HG03521 (cell line): ENCODE measurements around the gene CHD6.

Source experiments
- ATAC-seq: cut with Tn5 transposase; IDR thresholded peaks from one replicate; pipeline ENCODE4 v1.9.1; 2021; ENCODE audit warnings: mild to moderate bottlenecking, moderate library complexity; ENCODE audit not compliant: unreplicated experiment

Gene CHD6

GRCh38 chr20:41587523-41587922 lies 30.7 kb downstream of the CHD6 start:
- no peak for ATAC-seq

GRCh38 chr20:41586772-41587171 lies 31.4 kb downstream of the CHD6 start:
- no peak for ATAC-seq

- no peak for ATAC-seq
These were observed 37.8 kb downstream of the CHD6 start for GRCh38 chr20:41580350-41580749.

GRCh38 chr20:41577129-41578009 lies 40.8 kb downstream of the CHD6 start:
- no peak for ATAC-seq

GRCh38 chr20:41575412-41575811 lies 42.8 kb downstream of the CHD6 start:
- no peak for ATAC-seq

- ATAC-seq: no peak
These were observed 43.3 kb downstream of the CHD6 start for GRCh38 chr20:41574802-41575389.

- no peak for ATAC-seq
These were observed 44.2 kb downstream of the CHD6 start for GRCh38 chr20:41573955-41574354.

- no peak for ATAC-seq
These were observed 46.1 kb downstream of the CHD6 start for GRCh38 chr20:41572010-41572572.

- no peak for ATAC-seq
These were observed 47.2 kb downstream of the CHD6 start for GRCh38 chr20:41571006-41571405.

GRCh38 chr20:41570557-41570956 lies 47.6 kb downstream of the CHD6 start:
- ATAC-seq: no peak

- no peak for ATAC-seq
These were observed 50.6 kb downstream of the CHD6 start for GRCh38 chr20:41567615-41568014.

- ATAC-seq: no peak
These were observed 51.2 kb downstream of the CHD6 start for GRCh38 chr20:41566896-41567527.

GRCh38 chr20:41563087-41563486 lies 55.1 kb downstream of the CHD6 start:
- no peak for ATAC-seq

- ATAC-seq: no peak
These were observed 57.2 kb downstream of the CHD6 start for GRCh38 chr20:41560970-41561369.

GRCh38 chr20:41559658-41560057 lies 58.5 kb downstream of the CHD6 start:
- no peak for ATAC-seq

GRCh38 chr20:41553142-41553879 lies 64.9 kb downstream of the CHD6 start:
- no peak for ATAC-seq

GRCh38 chr20:41552295-41553068 lies 65.7 kb downstream of the CHD6 start:
- ATAC-seq: no peak

GRCh38 chr20:41551011-41551705 lies 67.0 kb downstream of the CHD6 start:
- no peak for ATAC-seq

- ATAC-seq: no peak
These were observed 71.0 kb downstream of the CHD6 start for GRCh38 chr20:41547221-41547620.

GRCh38 chr20:41546535-41546934 lies 71.6 kb downstream of the CHD6 start:
- ATAC-seq: no peak
